Globus pallidus (tissue), 1 donor: ENCODE measurements around the gene ADH1A.
"Not testable (repeated sequence)": the region's sequence is repeated elsewhere in the genome, so short reads cannot be mapped to it uniquely, and the experiment has no call there.

Experiments
- DNase-seq: peaks from one replicate; pipeline ENCODE4 v3.0.0-alpha.2; 2015; ENCODE audit warnings: low spot score

ADH1A gene

GRCh38 chr4:99290848-99291786, at the start of gene ADH1A:
TSS of gene ADH1A (minus strand) at chr4:99290985. CDS start at chr4:99290914, 71 bp downstream.
- DNase-seq, result no peak

GRCh38 chr4:99339172-99339571, 48.4 kb upstream of the ADH1A start:
- no peak for DNase-seq

GRCh38 chr4:99336553-99336952, 45.8 kb upstream of the ADH1A start:
- DNase-seq, result no peak

- DNase-seq, result no peak
Observed at GRCh38 chr4:99334880-99335279, 44.1 kb upstream of the ADH1A start.

GRCh38 chr4:99330648-99331047, 39.9 kb upstream of the ADH1A start:
- no peak for DNase-seq

GRCh38 chr4:99329876-99330275, 39.1 kb upstream of the ADH1A start:
- DNase-seq, result no peak

- DNase-seq, result peak; percentile 18
Observed at GRCh38 chr4:99324979-99325378, 34.2 kb upstream of the ADH1A start.

- DNase-seq, result no peak
Observed at GRCh38 chr4:99324361-99324760, 33.6 kb upstream of the ADH1A start.

- no peak for DNase-seq
Observed at GRCh38 chr4:99323756-99324155, 33.0 kb upstream of the ADH1A start.

GRCh38 chr4:99321241-99322191, 30.7 kb upstream of the ADH1A start, which contains the start of gene ADH1B:
TSS of gene ADH1B (minus strand) at chr4:99321401. CDS start at chr4:99321331, 70 bp downstream.
- no peak for DNase-seq

GRCh38 chr4:99317811-99318210, 27.0 kb upstream of the ADH1A start:
- not testable (repeated sequence) for DNase-seq

GRCh38 chr4:99317354-99317753, 26.6 kb upstream of the ADH1A start:
- no peak for DNase-seq

- DNase-seq, result no peak
Observed at GRCh38 chr4:99315839-99316238, 25.1 kb upstream of the ADH1A start.

GRCh38 chr4:99314211-99314610, 23.4 kb upstream of the ADH1A start:
- no peak for DNase-seq

- no peak for DNase-seq
Observed at GRCh38 chr4:99310389-99310788, 19.6 kb upstream of the ADH1A start.

- no peak for DNase-seq
Observed at GRCh38 chr4:99305638-99306400, 15.0 kb upstream of the ADH1A start.

GRCh38 chr4:99301376-99302164, 10.8 kb upstream of the ADH1A start:
- DNase-seq, result no peak

GRCh38 chr4:99300934-99301333, 10.1 kb upstream of the ADH1A start:
- peak; percentile 10 for DNase-seq

GRCh38 chr4:99293357-99293756, 2.6 kb upstream of the ADH1A start:
- no peak for DNase-seq

- no peak for DNase-seq
Observed at GRCh38 chr4:99285387-99285786, 5.4 kb downstream of the ADH1A start.

GRCh38 chr4:99282731-99283130, 8.1 kb downstream of the ADH1A start:
- no peak for DNase-seq
